Measurements from ENCODE around the gene ADPRS. TPM values are rescaled to one million over a fixed set of nuclear protein-coding genes. Genes with fewer than 3 reads are reported as not detected.

Gene ADPRS, protein sequence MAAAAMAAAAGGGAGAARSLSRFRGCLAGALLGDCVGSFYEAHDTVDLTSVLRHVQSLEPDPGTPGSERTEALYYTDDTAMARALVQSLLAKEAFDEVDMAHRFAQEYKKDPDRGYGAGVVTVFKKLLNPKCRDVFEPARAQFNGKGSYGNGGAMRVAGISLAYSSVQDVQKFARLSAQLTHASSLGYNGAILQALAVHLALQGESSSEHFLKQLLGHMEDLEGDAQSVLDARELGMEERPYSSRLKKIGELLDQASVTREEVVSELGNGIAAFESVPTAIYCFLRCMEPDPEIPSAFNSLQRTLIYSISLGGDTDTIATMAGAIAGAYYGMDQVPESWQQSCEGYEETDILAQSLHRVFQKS
- 23.8 to 32.3 TPM (median 30.7 TPM) in 5 replicates for total RNA-seq (2022; extraction: Qiagen RNA extraction)

DNA sequence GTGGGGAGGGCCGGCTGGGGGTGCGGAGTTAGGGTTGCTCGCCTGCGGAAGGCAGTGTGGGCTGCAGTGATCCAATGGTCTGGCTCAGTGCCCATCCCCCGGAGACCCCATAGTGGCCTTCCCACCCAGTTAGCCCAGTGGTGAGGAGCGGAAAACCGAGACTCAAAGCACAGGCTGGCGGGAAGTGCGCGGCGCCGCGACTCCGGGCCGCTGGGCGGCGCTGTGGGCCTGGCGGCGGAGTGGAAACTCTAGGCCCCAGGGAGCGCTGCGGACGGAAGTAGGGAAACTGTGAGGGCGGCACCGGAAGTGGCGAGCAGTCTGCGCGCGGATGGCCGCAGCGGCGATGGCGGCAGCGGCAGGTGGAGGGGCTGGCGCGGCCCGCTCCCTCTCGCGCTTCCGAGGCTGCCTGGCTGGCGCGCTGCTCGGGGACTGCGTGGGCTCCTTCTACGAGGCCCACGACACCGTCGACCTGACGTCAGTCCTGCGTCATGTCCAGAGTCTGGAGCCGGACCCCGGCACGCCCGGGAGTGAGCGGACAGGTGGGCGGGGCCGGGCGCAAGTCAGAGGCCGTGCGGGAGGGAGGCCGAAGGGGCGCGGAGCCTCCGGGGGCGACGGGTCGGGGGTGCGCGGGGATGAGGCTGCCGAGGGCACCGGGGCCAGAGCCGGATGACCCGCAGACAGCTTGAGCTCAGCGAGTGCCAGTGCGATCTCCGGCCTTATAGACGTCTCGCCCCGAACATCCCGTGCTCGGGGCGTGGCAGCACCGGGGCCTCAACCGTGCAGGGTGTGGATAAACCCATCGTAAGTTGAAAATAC lies at the start of gene ADPRS:
Gene ADPRS, plus strand, starts transcription at position 316 of the 816 bp plus-strand sequence. Its CDS starts 13 bp downstream, at position 329.

DNA sequence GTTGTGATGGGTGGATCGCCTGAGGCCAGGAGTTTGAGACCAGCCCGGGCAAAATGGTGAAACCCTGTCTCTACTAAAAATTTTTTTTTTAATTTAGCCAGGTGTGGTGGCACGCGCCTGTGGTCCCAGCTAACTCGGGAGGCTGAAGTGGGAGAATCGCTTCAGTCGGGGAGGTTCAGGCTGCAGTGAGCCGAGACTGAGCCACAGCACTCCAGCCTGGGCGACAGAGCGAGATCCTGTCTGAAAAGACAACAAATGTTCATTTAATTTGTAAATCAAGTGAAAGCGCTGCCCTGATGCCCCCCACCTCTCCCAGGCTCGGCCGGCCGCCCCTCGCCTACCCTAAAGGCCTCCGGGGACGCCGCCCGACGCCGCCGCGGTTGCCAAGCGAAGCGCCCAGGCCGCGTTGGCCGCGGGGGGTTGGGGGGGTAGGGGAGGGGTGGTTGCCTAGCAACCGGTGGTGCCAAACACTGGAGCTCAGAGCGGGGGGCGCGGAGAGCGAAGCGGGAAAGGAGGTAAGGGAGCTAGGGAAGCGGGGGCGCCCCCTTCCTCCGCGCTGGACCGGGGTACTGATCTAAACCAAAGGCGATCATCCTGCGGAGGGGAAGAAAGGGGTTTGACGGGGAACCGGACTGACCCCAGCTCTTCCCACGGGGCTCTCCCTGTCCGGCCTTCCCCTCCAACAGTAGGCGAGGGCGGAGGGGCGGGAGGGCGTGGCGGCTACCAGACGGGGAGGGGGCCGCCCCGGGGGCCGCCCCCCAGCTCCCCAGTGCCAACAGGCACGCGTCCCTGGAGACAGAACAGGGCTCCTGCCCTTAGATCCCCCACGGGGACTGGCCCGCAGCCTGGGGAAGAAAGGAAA lies 4.8 kb upstream of the ADPRS start, which contains the start of gene TEKT2:
Gene TEKT2, plus strand, starts transcription at position 460 of the 862 bp plus-strand sequence. CDS start 828 bp downstream, outside the sequence.

DNA sequence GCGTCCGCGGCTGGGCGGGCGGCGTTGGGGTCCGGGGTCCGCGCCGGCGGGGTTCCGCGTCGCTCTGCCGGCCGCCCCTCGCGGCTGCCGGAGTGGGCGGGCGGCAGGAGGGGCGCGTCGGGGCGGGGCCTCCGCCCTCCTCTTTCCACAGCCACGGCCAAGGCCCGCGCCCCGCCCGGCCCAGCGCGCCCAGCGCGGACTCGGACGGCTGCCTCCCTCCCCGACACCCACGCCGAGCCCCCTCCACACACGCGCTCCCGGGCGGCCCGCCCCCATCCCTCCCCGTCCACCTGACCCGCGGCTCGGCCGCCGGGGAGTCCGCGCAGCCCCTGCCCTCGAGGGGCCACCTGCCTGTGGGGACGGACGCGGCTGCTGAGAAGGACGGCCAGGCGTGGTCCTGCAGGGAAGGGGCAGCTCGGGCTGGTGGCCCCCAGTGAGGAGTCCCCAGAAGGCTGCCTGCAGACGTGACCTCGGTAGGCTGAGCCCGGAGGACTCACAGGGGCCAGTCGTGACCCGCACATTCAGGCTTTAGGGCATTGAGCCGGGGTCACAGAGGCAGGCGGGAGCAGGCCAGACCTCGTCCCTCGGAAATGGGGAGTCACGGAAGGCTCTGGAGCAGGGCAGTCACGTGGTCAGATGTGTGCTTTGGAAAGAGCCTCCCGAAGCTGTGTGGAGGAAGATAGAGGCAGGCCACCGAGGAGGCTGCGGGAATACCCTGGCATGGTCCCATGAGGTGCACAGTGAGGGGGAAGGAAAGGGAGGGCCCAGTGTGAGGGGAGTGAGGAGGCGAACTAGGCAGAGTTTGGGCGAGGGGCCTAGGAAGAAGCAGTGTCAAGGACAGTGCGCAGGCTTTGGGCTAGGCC lies 36.7 kb downstream of the ADPRS start, which contains the start of gene COL8A2:
Gene COL8A2, minus strand, starts transcription at position 94 of the 863 bp plus-strand sequence. CDS start 24,980 bp downstream, outside the sequence.

Other genes with a start within 250 kb of the ADPRS start
- gene AGO1, start 205.7 kb upstream of the ADPRS start, total RNA-seq (2022; extraction: Qiagen RNA extraction): 3.0 to 4.5 TPM (median 4.4 TPM) in 5 replicates
- gene AGO3, start 157.8 kb upstream of the ADPRS start, total RNA-seq (2022; extraction: Qiagen RNA extraction): 6.0 to 7.4 TPM (median 7.0 TPM) in 5 replicates
- gene TEKT2, start 4.8 kb upstream of the ADPRS start, total RNA-seq (2022; extraction: Qiagen RNA extraction): not detected in 5 replicates
- gene COL8A2, start 36.3 kb downstream of the ADPRS start, total RNA-seq (2022; extraction: Qiagen RNA extraction): 0.08 to 0.15 TPM (median 0.12 TPM) in 5 replicates
- gene TRAPPC3, start 60.6 kb downstream of the ADPRS start, total RNA-seq (2022; extraction: Qiagen RNA extraction): 69.6 to 89.3 TPM (median 84.8 TPM) in 5 replicates
- gene MAP7D1, start 67.3 kb downstream of the ADPRS start, total RNA-seq (2022; extraction: Qiagen RNA extraction): 179 to 203 TPM (median 196 TPM) in 5 replicates
- gene THRAP3, start 135.6 kb downstream of the ADPRS start, total RNA-seq (2022; extraction: Qiagen RNA extraction): 62.8 to 73.5 TPM (median 69.7 TPM) in 5 replicates
- gene SH3D21, start 217.5 kb downstream of the ADPRS start, total RNA-seq (2022; extraction: Qiagen RNA extraction): 1.9 to 3.8 TPM (median 2.4 TPM) in 5 replicates
- gene EVA1B, start 234.8 kb downstream of the ADPRS start, total RNA-seq (2022; extraction: Qiagen RNA extraction): 9.5 to 25.0 TPM (median 23.7 TPM) in 5 replicates

Data from A549 treated with Mapracorat at 1 μM for 4 hours (cell line).